H9 (cell line): Measurements from ENCODE around the gene LRRC51. TPM values are rescaled to one million over a fixed set of nuclear protein-coding genes. Genes with fewer than 3 reads are reported as not detected.

Experiments used
- DNase-seq: peaks from one replicate; pipeline ENCODE4 v3.0.0-alpha.2; 2017
- H2AFZ ChIP-seq: one replicate; pipeline ENCODE4 v1.6.1; 2013; ENCODE audit warnings: mild to moderate bottlenecking, low read length, control low read depth, moderate library complexity
- H2AK5ac ChIP-seq: 2 replicates; pipeline ENCODE4 v1.6.1; 2013; ENCODE audit warnings: low read length, control low read depth, mixed read lengths; ENCODE audit not compliant: insufficient read length
- H2BK120ac ChIP-seq: one replicate; pipeline ENCODE4 v1.6.1; 2013; ENCODE audit warnings: low read depth, mild to moderate bottlenecking, low read length, control low read depth, inconsistent platforms; ENCODE audit not compliant: poor library complexity, severe bottlenecking
- H2BK12ac ChIP-seq: 2 replicates; pipeline ENCODE4 v1.6.1; 2013; ENCODE audit warnings: low read length, control low read depth, mixed read lengths, low read depth; ENCODE audit not compliant: insufficient read length
- H2BK15ac ChIP-seq: 2 replicates; pipeline ENCODE4 v1.6.1; 2013; ENCODE audit warnings: low read depth, low read length, control low read depth
- H2BK20ac ChIP-seq: one replicate; pipeline ENCODE4 v1.6.1; 2013; ENCODE audit warnings: low read depth, mild to moderate bottlenecking, low read length, control low read depth, inconsistent platforms; ENCODE audit not compliant: poor library complexity, severe bottlenecking
- H2BK5ac ChIP-seq: 2 replicates; pipeline ENCODE4 v1.6.1; 2013; ENCODE audit warnings: low read length, control low read depth, mixed read lengths; ENCODE audit not compliant: insufficient read length
- H3K14ac ChIP-seq: 2 replicates; pipeline ENCODE4 v1.6.1; 2013; ENCODE audit warnings: low read length, control low read depth; ENCODE audit not compliant: insufficient read depth
- H3K18ac ChIP-seq: 2 replicates; pipeline ENCODE4 v1.6.1; 2013; ENCODE audit warnings: low read depth, mild to moderate bottlenecking, mixed read lengths, low read length, control low read depth; ENCODE audit not compliant: insufficient read length
- H3K23ac ChIP-seq: 2 replicates; pipeline ENCODE4 v1.6.1; 2013; ENCODE audit warnings: low read length, control low read depth, mixed read lengths, low read depth; ENCODE audit not compliant: insufficient read length
- H3K23me2 ChIP-seq: 2 replicates; pipeline ENCODE4 v1.6.1; 2013; ENCODE audit warnings: low read depth, mild to moderate bottlenecking, mixed read lengths, low read length, control low read depth; ENCODE audit not compliant: insufficient read length, poor library complexity, severe bottlenecking
- H3K27ac ChIP-seq: 2 replicates; pipeline ENCODE4 v1.5.1; 2013; ENCODE audit warnings: low read length, control low read depth, mixed read lengths, low read depth; ENCODE audit not compliant: insufficient read length
- H3K27me3 ChIP-seq: 2 replicates; pipeline ENCODE4 v1.6.1; 2013; ENCODE audit warnings: low read length, control low read depth, inconsistent platforms; ENCODE audit not compliant: insufficient read depth
- H3K4ac ChIP-seq: 2 replicates; pipeline ENCODE4 v1.6.1; 2013; ENCODE audit warnings: low read depth, mild to moderate bottlenecking, control low read depth, inconsistent platforms, low read length, moderate library complexity
- H3K4me1 ChIP-seq: 2 replicates; pipeline ENCODE4 v1.6.1; 2013; ENCODE audit warnings: low read length, control low read depth, inconsistent platforms; ENCODE audit not compliant: insufficient read depth
- H3K4me2 ChIP-seq: 2 replicates; pipeline ENCODE4 v1.6.1; 2013; ENCODE audit warnings: low read length, control low read depth, mixed read lengths; ENCODE audit not compliant: insufficient read length, insufficient read depth
- H3K56ac ChIP-seq: 2 replicates; pipeline ENCODE4 v1.6.1; 2013; ENCODE audit warnings: low read depth, mild to moderate bottlenecking, mixed read lengths, low read length, control low read depth; ENCODE audit not compliant: insufficient read length
- H3K79me1 ChIP-seq: 2 replicates; pipeline ENCODE4 v1.6.1; 2013; ENCODE audit warnings: low read depth, mild to moderate bottlenecking, moderate library complexity, low read length, control low read depth, inconsistent platforms; ENCODE audit not compliant: insufficient read depth, poor library complexity, severe bottlenecking
- H3K79me2 ChIP-seq: 2 replicates; pipeline ENCODE4 v1.6.1; 2013; ENCODE audit warnings: low read length, control low read depth, inconsistent platforms; ENCODE audit not compliant: insufficient read depth
- H3K9ac ChIP-seq: 2 replicates; pipeline ENCODE4 v1.6.1; 2013; ENCODE audit warnings: low read length, control low read depth, mixed read lengths; ENCODE audit not compliant: insufficient read length; ENCODE audit errors: extremely low read depth
- H3K9me3 ChIP-seq: one replicate; pipeline ENCODE4 v1.6.1; 2013; ENCODE audit warnings: low read depth, low read length, inconsistent platforms; ENCODE audit not compliant: control insufficient read depth
- H3T11ph ChIP-seq: one replicate; pipeline ENCODE4 v1.6.1; 2013; ENCODE audit warnings: mild to moderate bottlenecking, low read length, control low read depth, inconsistent platforms
- H4K20me1 ChIP-seq: one replicate; pipeline ENCODE4 v1.6.1; 2013; ENCODE audit not compliant: control insufficient read depth, insufficient read length, insufficient read depth
- H4K5ac ChIP-seq: 2 replicates; pipeline ENCODE4 v1.6.1; 2013; ENCODE audit warnings: low read depth, mild to moderate bottlenecking, mixed read lengths, low read length, control low read depth; ENCODE audit not compliant: insufficient read length
- H4K8ac ChIP-seq: replicated peaks from 2 replicates; pipeline ENCODE4 v1.6.1; 2013; ENCODE audit warnings: low read length, control low read depth, mixed read lengths, low read depth; ENCODE audit not compliant: insufficient read length
- H4K91ac ChIP-seq: 2 replicates; pipeline ENCODE4 v1.6.1; 2013; ENCODE audit warnings: low read depth, mild to moderate bottlenecking, moderate library complexity, mixed read lengths, low read length, control low read depth; ENCODE audit not compliant: insufficient read length
- H3K27ac Mint-ChIP-seq, 3 experiments: 2 replicates in 2 of 3; 3 replicates in 1 of 3; pipeline ENCODE4 v1.8.0; 2020 to 2021; ENCODE audit warnings: mixed read lengths in 3 of 3, mild to moderate bottlenecking in 1 of 3, moderate library complexity in 1 of 3
- H3K27me3 Mint-ChIP-seq: 2 replicates; pipeline ENCODE4 v1.8.0; 2021; ENCODE audit warnings: low read depth, mild to moderate bottlenecking, moderate library complexity, mixed read lengths
- H3K36me3 Mint-ChIP-seq, 3 experiments: 2 replicates in 2 of 3; 3 replicates in 1 of 3; pipeline ENCODE4 v1.8.0; 2020 to 2021; ENCODE audit warnings: low read depth in 3 of 3, mixed read lengths in 3 of 3; ENCODE audit not compliant: insufficient read depth in 1 of 3
- H3K4me1 Mint-ChIP-seq, 2 experiments: 2 replicates each; pipeline ENCODE4 v1.8.0; 2020; ENCODE audit warnings: mixed read lengths in 2 of 2
- H3K4me3 Mint-ChIP-seq, 2 experiments: 2 replicates in 1 of 2; 3 replicates in 1 of 2; pipeline ENCODE4 v1.8.0; 2020 to 2021; ENCODE audit warnings: mild to moderate bottlenecking in 2 of 2, mixed read lengths in 2 of 2, moderate library complexity in 1 of 2
- H3K9me3 Mint-ChIP-seq, 2 experiments: 2 replicates in 1 of 2; 3 replicates in 1 of 2; pipeline ENCODE4 v1.8.0; 2020; ENCODE audit warnings: mild to moderate bottlenecking in 2 of 2, mixed read lengths in 2 of 2, moderate library complexity in 1 of 2
- CTCF ChIP-seq: fragments of 200-600 bp; sonication (generic); conservative IDR thresholded peaks from 3 replicates; pipeline ENCODE4 v1.8.0; 2021; ENCODE audit warnings: antibody characterized with exemption, mild to moderate bottlenecking
- WGBS: extraction: QIAGEN DNeasy Blood & Tissue Kit; methylation state at CpG from one replicate; pipeline ENCODE4 v1.1.7; 2013; ENCODE audit warnings: missing lambda C conversion rate, low lambda C conversion rate, mixed read lengths; ENCODE audit not compliant: insufficient read length; ENCODE audit errors: extremely low coverage; 5-methylcytosine and 5-hydroxymethylcytosine counted together
- total RNA-seq: library from RNA; stranded (reverse); gene quantifications from 2 replicates; pipeline ENCODE4 v1.2.1, GENCODE V29; 2021

The LRRC51 gene
- total RNA-seq, 1 experiment from 2014 or later, result 3.1 TPM

GRCh38 chr11:72102162-72102561, 21.5 kb downstream of the LRRC51 start:
- Histone ChIP-seq H2BK15ac (no peak overlapping the region), H3K4ac (no peak overlapping the region), H3K23ac (no peak overlapping the region), H3K79me1 (peaks cover 3% of the 10 kb centered on the region), H2BK12ac (no peak overlapping the region), H3K27ac (no peak overlapping the region), H3K27me3 (no peaks in the 10 kb centered on the region), H2BK5ac (no peak overlapping the region), H3T11ph (no peak overlapping the region), H4K5ac (no peak overlapping the region), H4K91ac (no peak overlapping the region), H4K8ac (no peak overlapping the region), H3K9ac (peak overlapping the region; percentile 97), H3K56ac (no peak overlapping the region), H4K20me1 (peaks cover 2% of the 10 kb centered on the region), H3K4me2 (peak overlapping the region; percentile 78), H2AFZ (no peak overlapping the region), H3K9me3 (no peaks in the 10 kb centered on the region), H3K14ac (peak overlapping the region; percentile 80; the same call in 1 of the 2 replicates), H2BK120ac (no peak overlapping the region), H2BK20ac (no peak overlapping the region), H3K79me2 (peaks cover 14% of the 10 kb centered on the region; the same call in 1 of the 2 replicates), H3K4me1 (no peaks in the 10 kb centered on the region; the same call in 1 of the 2 replicates), H3K18ac (no peak overlapping the region), H2AK5ac (no peak overlapping the region), H3K23me2 (peaks cover 7% of the 10 kb centered on the region)
- H3K36me3 Mint-ChIP-seq, result peaks cover 18 to 46% (median 37%) of the 10 kb centered on the region in 3 experiments
- H3K4me3 Mint-ChIP-seq, result peak overlapping the region; percentile 93
- no peaks in the 10 kb centered on the region for H3K9me3 Mint-ChIP-seq
- TF ChIP-seq CTCF, result no peak
- peaks cover 24 to 30% of the 10 kb centered on the region in 2 experiments for H3K4me1 Mint-ChIP-seq
- no CpG with 5 or more reads among the region's 4 CpGs for WGBS
- no peak for DNase-seq
- H3K27ac Mint-ChIP-seq, result peak overlapping the region; percentile 91 to 99 (median 94)
- no peaks in the 10 kb centered on the region for H3K27me3 Mint-ChIP-seq
